Lower leg skin (tissue), 3 donors: Measurements from ENCODE around the gene BLOC1S6.
A peak's percentile ranks its signal among the peaks of the same experiment; 100 is the strongest.

Source experiments
- POLR2A ChIP-seq, 2 donors: fragments of 450-650 bp; IDR thresholded peaks; one replicate each; pipeline ENCODE4 v1.6.1; 2016 to 2017; ENCODE audit warnings: antibody characterized with exemption in 2 of 2, mild to moderate bottlenecking in 1 of 2, moderate library complexity in 1 of 2
- TF ChIP-seq, protein P1 (sequence below), 3 donors: fragments of 450-650 bp; IDR thresholded peaks; one replicate each; pipeline ENCODE4 v1.5.1; 2016; ENCODE audit warnings: antibody characterized with exemption in 3 of 3, mild to moderate bottlenecking in 3 of 3, moderate library complexity in 2 of 3

DNA sequence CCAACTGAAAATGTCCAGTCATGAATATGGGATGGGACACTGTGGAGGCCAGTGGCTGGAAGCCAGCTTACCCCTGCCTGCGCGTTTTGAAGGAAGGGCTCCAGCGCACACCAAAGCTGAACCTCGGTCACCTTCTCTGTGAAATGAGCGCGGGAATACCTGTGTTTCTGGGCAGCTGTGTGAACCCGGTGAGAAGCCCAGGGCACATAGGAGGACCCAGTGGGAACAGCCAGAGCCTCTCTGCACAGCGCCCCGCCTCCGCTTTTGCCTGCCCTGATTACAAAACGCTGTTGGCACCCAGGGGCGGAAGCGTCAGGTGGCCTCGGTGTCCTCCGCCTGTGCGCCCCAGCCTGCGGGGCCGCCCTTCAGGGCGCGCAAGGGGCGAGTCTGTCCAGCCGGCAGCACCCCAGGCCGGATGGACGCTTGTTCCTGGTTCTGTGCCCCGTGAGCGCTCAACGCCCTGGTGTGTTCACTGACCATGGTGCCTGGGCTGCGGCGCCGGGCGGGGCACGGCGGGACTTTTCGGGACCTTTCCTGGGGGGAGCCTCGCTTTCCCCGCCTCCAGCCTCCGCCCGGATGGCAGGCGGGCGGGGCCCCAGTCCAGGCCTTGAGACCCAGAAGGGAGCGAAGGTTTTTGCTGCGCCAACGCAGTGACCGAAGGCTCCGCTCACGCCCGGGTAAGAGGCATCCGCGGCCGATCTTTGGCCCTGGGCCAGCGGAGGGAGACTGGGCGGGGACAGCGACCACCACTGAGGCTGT lies 47.4 kb downstream of the BLOC1S6 start, which contains the start of gene SQOR:
- TF ChIP-seq, protein P1, sequence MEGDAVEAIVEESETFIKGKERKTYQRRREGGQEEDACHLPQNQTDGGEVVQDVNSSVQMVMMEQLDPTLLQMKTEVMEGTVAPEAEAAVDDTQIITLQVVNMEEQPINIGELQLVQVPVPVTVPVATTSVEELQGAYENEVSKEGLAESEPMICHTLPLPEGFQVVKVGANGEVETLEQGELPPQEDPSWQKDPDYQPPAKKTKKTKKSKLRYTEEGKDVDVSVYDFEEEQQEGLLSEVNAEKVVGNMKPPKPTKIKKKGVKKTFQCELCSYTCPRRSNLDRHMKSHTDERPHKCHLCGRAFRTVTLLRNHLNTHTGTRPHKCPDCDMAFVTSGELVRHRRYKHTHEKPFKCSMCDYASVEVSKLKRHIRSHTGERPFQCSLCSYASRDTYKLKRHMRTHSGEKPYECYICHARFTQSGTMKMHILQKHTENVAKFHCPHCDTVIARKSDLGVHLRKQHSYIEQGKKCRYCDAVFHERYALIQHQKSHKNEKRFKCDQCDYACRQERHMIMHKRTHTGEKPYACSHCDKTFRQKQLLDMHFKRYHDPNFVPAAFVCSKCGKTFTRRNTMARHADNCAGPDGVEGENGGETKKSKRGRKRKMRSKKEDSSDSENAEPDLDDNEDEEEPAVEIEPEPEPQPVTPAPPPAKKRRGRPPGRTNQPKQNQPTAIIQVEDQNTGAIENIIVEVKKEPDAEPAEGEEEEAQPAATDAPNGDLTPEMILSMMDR (IDR thresholded peaks at IDR 0.05), result no peak
- TF ChIP-seq POLR2A (IDR thresholded peaks at IDR 0.05), result peak in 1 of 2 donors; percentile 6
